SK-N-SH treated with all-trans-retinoic acid at 6 μM for 48 hours (cell line): ENCODE results near the gene MYH11.
"Not testable (repeated sequence)": the region's sequence is repeated elsewhere in the genome, so short reads cannot be mapped to it uniquely, and the experiment has no call there.

Experiments used
- ATAC-seq: fragments of 200-7000 bp; cut with Tn5 transposase; 3 replicates; pipeline ENCODE4 v1.9.1; 2020; ENCODE audit warnings: mild to moderate bottlenecking, moderate library complexity
- ARNTL ChIP-seq: fragments of 450-650 bp; formaldehyde crosslinking; IDR thresholded peaks from 2 replicates; pipeline ENCODE4 v1.5.0; 2020; ENCODE audit warnings: low read depth, mild to moderate bottlenecking, moderate library complexity, borderline replicate concordance
- BACH2 ChIP-seq: fragments of 250-450 bp; sonication (Bioruptor Pico); IDR thresholded peaks from 2 replicates; pipeline ENCODE4 v1.9.0; 2021; ENCODE audit warnings: mild to moderate bottlenecking, borderline replicate concordance
- CSDC2 ChIP-seq: fragments of 250-450 bp; sonication (Bioruptor Pico); IDR thresholded peaks from 2 replicates; pipeline ENCODE4 v1.5.0; 2020; ENCODE audit warnings: mild to moderate bottlenecking, moderate library complexity
- ESRRG ChIP-seq: fragments of 250-450 bp; sonication (Bioruptor Pico); IDR thresholded peaks from 2 replicates; pipeline ENCODE4 v1.6.1; 2021; ENCODE audit warnings: mild to moderate bottlenecking
- GLIS3 ChIP-seq: fragments of 250-450 bp; sonication (Bioruptor Pico); IDR thresholded peaks from 2 replicates; pipeline ENCODE4 v1.5.0; 2020; ENCODE audit warnings: mild to moderate bottlenecking, moderate library complexity
- ISL1 ChIP-seq: fragments of 250-450 bp; sonication (Bioruptor Pico); IDR thresholded peaks from 2 replicates; pipeline ENCODE4 v2.1.2; 2022; ENCODE audit warnings: mild to moderate bottlenecking, moderate library complexity
- OSR1 ChIP-seq: fragments of 250-450 bp; sonication (Bioruptor Pico); IDR thresholded peaks from 2 replicates; pipeline ENCODE4 v1.8.0; 2022; ENCODE audit warnings: moderate library complexity, mild to moderate bottlenecking, inconsistent platforms
- PPARA ChIP-seq: fragments of 250-450 bp; sonication (Bioruptor Pico); IDR thresholded peaks from 2 replicates; pipeline ENCODE4 v1.5.0; 2020; ENCODE audit warnings: mild to moderate bottlenecking, borderline replicate concordance
- RARB ChIP-seq: fragments of 250-450 bp; sonication (Bioruptor Pico); IDR thresholded peaks from 2 replicates; pipeline ENCODE4 v1.8.0; 2021; ENCODE audit warnings: mild to moderate bottlenecking, moderate library complexity
- SNAI2 ChIP-seq: fragments of 250-450 bp; sonication (Bioruptor Pico); IDR thresholded peaks from 2 replicates; pipeline ENCODE4 v1.5.0; 2020; ENCODE audit warnings: mild to moderate bottlenecking, moderate library complexity
- TCF4 ChIP-seq: fragments of 250-450 bp; sonication (Bioruptor Pico); IDR thresholded peaks from 2 replicates; pipeline ENCODE4 v1.8.0; 2021; ENCODE audit warnings: mild to moderate bottlenecking, moderate library complexity, borderline replicate concordance
- TOX ChIP-seq: fragments of 250-450 bp; sonication (Bioruptor Pico); IDR thresholded peaks from 2 replicates; pipeline ENCODE4 v1.8.0; 2021; ENCODE audit warnings: mild to moderate bottlenecking, moderate library complexity, borderline replicate concordance
- ZC3H10 ChIP-seq: fragments of 250-450 bp; sonication (Bioruptor Pico); IDR thresholded peaks from 2 replicates; pipeline ENCODE4 v1.5.1; 2021; ENCODE audit warnings: mild to moderate bottlenecking, moderate library complexity
- ZFP30 ChIP-seq: fragments of 450-650 bp; formaldehyde crosslinking; IDR thresholded peaks from 2 replicates; pipeline ENCODE4 v1.5.0; 2022; ENCODE audit warnings: mild to moderate bottlenecking, moderate library complexity
- ZNF565 ChIP-seq: fragments of 450-650 bp; formaldehyde crosslinking; conservative IDR thresholded peaks from 2 replicates; pipeline ENCODE4 v1.5.0; 2020; ENCODE audit warnings: low read depth, mild to moderate bottlenecking, moderate library complexity
- ZNF70 ChIP-seq: fragments of 450-650 bp; formaldehyde crosslinking; IDR thresholded peaks from 2 replicates; pipeline ENCODE4 v1.5.0; 2020; ENCODE audit warnings: mild to moderate bottlenecking, moderate library complexity
- ZNF8 ChIP-seq: fragments of 450-650 bp; formaldehyde crosslinking; IDR thresholded peaks from 2 replicates; pipeline ENCODE4 v1.5.0; 2020; ENCODE audit warnings: mild to moderate bottlenecking, moderate library complexity
- TF ChIP-seq, protein P1 (sequence below): fragments of 250-450 bp; sonication (Bioruptor Pico); IDR thresholded peaks from 2 replicates; pipeline ENCODE4 v1.8.0; 2020; ENCODE audit warnings: mild to moderate bottlenecking, moderate library complexity, borderline replicate concordance
- TF ChIP-seq, protein P2 (sequence below): fragments of 250-450 bp; sonication (Bioruptor Pico); IDR thresholded peaks from 2 replicates; pipeline ENCODE4 v1.8.0; 2021; ENCODE audit warnings: low read depth, mild to moderate bottlenecking, moderate library complexity, borderline replicate concordance
- TF ChIP-seq, protein P3 (sequence below): fragments of 250-450 bp; sonication (Bioruptor Pico); IDR thresholded peaks from 2 replicates; pipeline ENCODE4 v1.5.1; 2021; ENCODE audit warnings: mild to moderate bottlenecking, moderate library complexity
- TF ChIP-seq, protein P4 (sequence below): fragments of 250-450 bp; sonication (Bioruptor Pico); IDR thresholded peaks from 2 replicates; pipeline ENCODE4 v1.5.0; 2020; ENCODE audit warnings: mild to moderate bottlenecking, moderate library complexity
- TF ChIP-seq, protein P5 (sequence below): fragments of 250-450 bp; sonication (Bioruptor Pico); IDR thresholded peaks from 2 replicates; pipeline ENCODE4 v1.5.1; 2020; ENCODE audit warnings: low read depth, mild to moderate bottlenecking, moderate library complexity

The MYH11 gene

DNA sequence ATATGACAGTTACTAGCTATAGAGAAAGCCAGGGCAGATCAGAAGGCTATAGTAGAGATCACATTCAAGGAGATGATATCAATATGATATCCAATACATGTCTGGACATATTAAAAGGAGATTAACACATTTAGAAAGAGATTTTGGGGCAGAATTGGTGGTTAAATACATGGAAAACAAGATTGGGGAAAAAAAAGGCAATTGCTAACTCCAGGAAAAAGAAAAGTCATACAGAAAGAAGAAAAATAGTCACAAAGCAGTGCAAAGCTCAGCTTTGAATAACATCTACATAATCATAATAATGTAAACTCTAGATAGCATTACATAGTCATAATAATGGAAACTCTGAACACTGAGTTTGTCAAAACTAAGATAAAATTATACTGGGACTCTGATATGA is 40.6 kb downstream of the MYH11 start:
- no peak for ATAC-seq

DNA sequence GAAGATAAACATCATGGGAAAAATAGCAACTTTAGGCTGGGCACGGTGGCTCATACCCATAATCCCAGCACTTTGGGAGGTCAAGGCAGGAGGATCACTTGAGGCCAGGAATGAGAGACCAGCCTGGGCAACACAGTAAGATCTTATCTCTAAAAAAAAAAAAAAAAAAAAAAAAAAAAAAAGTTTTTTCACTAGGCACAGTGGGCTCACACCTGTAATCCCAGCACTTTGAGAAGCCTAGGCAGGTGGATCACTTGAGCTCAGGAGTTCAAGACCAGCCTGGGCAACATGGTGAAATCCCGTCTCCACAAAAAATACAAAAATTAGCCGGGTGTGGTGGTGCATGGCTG is 44.5 kb downstream of the MYH11 start:
- not testable (repeated sequence) for ATAC-seq

More for the DNA sequence above, 40.6 kb downstream of the MYH11 start:
- TF ChIP-seq, protein P1, sequence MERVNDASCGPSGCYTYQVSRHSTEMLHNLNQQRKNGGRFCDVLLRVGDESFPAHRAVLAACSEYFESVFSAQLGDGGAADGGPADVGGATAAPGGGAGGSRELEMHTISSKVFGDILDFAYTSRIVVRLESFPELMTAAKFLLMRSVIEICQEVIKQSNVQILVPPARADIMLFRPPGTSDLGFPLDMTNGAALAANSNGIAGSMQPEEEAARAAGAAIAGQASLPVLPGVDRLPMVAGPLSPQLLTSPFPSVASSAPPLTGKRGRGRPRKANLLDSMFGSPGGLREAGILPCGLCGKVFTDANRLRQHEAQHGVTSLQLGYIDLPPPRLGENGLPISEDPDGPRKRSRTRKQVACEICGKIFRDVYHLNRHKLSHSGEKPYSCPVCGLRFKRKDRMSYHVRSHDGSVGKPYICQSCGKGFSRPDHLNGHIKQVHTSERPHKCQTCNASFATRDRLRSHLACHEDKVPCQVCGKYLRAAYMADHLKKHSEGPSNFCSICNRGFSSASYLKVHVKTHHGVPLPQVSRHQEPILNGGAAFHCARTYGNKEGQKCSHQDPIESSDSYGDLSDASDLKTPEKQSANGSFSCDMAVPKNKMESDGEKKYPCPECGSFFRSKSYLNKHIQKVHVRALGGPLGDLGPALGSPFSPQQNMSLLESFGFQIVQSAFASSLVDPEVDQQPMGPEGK (CRISPR knock-in tag) = no peak
- no peak for TF ChIP-seq ESRRG
- TF ChIP-seq TOX (CRISPR knock-in tag) = no peak
- TF ChIP-seq, protein P2, sequence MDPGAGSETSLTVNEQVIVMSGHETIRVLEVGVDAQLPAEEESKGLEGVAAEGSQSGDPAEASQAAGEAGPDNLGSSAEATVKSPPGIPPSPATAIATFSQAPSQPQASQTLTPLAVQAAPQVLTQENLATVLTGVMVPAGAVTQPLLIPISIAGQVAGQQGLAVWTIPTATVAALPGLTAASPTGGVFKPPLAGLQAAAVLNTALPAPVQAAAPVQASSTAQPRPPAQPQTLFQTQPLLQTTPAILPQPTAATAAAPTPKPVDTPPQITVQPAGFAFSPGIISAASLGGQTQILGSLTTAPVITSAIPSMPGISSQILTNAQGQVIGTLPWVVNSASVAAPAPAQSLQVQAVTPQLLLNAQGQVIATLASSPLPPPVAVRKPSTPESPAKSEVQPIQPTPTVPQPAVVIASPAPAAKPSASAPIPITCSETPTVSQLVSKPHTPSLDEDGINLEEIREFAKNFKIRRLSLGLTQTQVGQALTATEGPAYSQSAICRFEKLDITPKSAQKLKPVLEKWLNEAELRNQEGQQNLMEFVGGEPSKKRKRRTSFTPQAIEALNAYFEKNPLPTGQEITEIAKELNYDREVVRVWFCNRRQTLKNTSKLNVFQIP (CRISPR knock-in tag) = no peak
- no peak for TF ChIP-seq OSR1 (CRISPR knock-in tag)
- no peak for TF ChIP-seq BACH2
- no peak for TF ChIP-seq ZFP30
- no peak for TF ChIP-seq CSDC2 (CRISPR knock-in tag)
- TF ChIP-seq ZNF8 (CRISPR knock-in tag) = no peak
- TF ChIP-seq, protein P3, sequence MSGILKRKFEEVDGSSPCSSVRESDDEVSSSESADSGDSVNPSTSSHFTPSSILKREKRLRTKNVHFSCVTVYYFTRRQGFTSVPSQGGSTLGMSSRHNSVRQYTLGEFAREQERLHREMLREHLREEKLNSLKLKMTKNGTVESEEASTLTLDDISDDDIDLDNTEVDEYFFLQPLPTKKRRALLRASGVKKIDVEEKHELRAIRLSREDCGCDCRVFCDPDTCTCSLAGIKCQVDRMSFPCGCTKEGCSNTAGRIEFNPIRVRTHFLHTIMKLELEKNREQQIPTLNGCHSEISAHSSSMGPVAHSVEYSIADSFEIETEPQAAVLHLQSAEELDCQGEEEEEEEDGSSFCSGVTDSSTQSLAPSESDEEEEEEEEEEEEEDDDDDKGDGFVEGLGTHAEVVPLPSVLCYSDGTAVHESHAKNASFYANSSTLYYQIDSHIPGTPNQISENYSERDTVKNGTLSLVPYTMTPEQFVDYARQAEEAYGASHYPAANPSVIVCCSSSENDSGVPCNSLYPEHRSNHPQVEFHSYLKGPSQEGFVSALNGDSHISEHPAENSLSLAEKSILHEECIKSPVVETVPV (CRISPR knock-in tag) = no peak
- no peak for TF ChIP-seq ZNF70 (CRISPR knock-in tag)
- TF ChIP-seq SNAI2 (CRISPR knock-in tag) = no peak
- TF ChIP-seq ARNTL = no peak
- TF ChIP-seq TCF4 (CRISPR knock-in tag) = no peak
- TF ChIP-seq RARB (CRISPR knock-in tag) = no peak
- TF ChIP-seq, protein P4, sequence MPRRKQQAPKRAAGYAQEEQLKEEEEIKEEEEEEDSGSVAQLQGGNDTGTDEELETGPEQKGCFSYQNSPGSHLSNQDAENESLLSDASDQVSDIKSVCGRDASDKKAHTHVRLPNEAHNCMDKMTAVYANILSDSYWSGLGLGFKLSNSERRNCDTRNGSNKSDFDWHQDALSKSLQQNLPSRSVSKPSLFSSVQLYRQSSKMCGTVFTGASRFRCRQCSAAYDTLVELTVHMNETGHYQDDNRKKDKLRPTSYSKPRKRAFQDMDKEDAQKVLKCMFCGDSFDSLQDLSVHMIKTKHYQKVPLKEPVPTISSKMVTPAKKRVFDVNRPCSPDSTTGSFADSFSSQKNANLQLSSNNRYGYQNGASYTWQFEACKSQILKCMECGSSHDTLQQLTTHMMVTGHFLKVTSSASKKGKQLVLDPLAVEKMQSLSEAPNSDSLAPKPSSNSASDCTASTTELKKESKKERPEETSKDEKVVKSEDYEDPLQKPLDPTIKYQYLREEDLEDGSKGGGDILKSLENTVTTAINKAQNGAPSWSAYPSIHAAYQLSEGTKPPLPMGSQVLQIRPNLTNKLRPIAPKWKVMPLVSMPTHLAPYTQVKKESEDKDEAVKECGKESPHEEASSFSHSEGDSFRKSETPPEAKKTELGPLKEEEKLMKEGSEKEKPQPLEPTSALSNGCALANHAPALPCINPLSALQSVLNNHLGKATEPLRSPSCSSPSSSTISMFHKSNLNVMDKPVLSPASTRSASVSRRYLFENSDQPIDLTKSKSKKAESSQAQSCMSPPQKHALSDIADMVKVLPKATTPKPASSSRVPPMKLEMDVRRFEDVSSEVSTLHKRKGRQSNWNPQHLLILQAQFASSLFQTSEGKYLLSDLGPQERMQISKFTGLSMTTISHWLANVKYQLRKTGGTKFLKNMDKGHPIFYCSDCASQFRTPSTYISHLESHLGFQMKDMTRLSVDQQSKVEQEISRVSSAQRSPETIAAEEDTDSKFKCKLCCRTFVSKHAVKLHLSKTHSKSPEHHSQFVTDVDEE (CRISPR knock-in tag) = no peak
- TF ChIP-seq, protein P5, sequence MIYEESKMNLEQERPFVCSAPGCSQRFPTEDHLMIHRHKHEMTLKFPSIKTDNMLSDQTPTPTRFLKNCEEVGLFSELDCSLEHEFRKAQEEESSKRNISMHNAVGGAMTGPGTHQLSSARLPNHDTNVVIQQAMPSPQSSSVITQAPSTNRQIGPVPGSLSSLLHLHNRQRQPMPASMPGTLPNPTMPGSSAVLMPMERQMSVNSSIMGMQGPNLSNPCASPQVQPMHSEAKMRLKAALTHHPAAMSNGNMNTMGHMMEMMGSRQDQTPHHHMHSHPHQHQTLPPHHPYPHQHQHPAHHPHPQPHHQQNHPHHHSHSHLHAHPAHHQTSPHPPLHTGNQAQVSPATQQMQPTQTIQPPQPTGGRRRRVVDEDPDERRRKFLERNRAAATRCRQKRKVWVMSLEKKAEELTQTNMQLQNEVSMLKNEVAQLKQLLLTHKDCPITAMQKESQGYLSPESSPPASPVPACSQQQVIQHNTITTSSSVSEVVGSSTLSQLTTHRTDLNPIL (CRISPR knock-in tag) = no peak
- TF ChIP-seq, all 23 proteins: peak for 0

DNA sequence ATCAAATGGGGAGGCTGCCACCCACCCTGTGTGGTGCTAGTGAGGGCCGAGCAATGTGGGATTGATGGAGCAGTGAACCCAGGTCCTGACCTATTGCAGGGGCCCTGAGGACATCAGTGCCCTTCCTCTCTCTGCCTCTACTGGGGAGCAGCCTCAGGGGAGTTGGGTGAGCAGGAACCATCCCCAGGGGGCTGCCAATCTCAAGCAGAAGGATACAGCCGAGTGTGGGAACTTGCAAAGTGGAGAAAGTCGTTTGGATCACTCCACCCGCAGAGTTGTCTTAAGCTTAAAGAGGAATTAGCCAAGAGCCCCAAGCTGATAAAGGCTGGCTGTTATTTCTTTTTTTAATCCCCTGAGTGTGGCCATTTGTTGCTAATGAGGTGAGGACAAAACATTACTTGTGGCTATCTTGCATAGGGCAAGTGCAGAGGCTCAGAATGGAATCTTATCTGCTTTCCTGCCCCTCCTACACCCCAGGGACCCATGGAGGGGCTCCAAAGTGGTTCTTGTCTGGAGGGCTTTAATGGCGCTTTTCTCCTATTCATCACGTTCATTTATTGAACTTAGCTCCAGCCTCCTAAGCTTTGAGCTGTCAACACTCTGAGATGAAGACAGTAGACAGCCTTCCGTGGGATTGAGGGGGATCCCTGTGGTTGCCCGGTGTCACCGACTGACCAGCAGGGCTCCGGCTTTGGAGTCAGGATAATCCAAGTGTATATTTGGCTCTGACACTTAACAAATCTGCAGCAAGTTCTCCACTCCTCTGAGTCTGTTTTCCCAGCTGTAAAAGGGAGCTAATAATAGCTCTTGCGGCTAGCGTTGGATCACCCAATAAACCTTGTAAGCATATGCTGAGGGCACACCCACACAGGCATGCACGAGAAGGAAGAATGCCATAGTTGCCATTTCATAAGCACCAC is 45.1 kb downstream of the MYH11 start:
- no peak for TF ChIP-seq TOX (CRISPR knock-in tag)
- ATAC-seq = no peak

DNA sequence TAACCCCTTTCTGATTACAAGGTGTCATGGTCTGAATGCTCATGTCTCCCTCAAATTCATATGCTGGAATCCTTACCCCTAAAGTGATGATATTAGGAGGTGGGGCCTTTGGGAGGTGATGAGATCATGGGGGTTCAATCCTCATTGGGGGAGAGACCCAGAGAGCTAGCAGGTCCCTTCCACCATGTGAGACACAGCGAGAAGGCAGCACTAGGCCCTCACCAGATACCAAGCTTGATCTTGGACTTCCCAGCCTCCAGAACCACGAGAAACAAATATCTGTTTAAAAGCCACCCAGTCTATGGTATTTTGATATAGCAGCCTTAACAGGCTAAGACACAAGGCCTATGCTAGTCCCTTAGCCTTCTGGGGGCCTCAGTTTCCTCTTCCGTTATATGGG is 45.9 kb downstream of the MYH11 start:
- no peak for ATAC-seq
- TF ChIP-seq ARNTL (no peak), TOX (CRISPR knock-in tag) (no peak), GLIS3 (CRISPR knock-in tag) (no peak), SNAI2 (CRISPR knock-in tag) (no peak), ZNF565 (no peak), TCF4 (CRISPR knock-in tag) (no peak), ZC3H10 (CRISPR knock-in tag) (no peak), ZNF8 (CRISPR knock-in tag) (no peak), RARB (CRISPR knock-in tag) (no peak), CSDC2 (CRISPR knock-in tag) (no peak), ISL1 (no peak), PPARA (CRISPR knock-in tag) (no peak), BACH2 (no peak), ZNF70 (CRISPR knock-in tag) (no peak)
- TF ChIP-seq, protein P2 (CRISPR knock-in tag) = no peak
- TF ChIP-seq, protein P1 (CRISPR knock-in tag) = no peak
